SK-N-MC (cell line): ENCODE data around the gene TBC1D3I.
"Not testable (repeated sequence)": the region's sequence is repeated elsewhere in the genome, so short reads cannot be mapped to it uniquely, and the experiment has no call there.

Experiments
- EZH2 ChIP-seq: fragments of 200-600 bp; sonication (generic); IDR thresholded peaks from one replicate; pipeline ENCODE4 v1.6.1; 2017; ENCODE audit warnings: antibody characterized with exemption
- FOXP2 ChIP-seq: optimal IDR thresholded peaks from 2 replicates; pipeline ENCODE3; 2011; ENCODE audit warnings: mild to moderate bottlenecking, moderate library complexity; ENCODE audit not compliant: insufficient read depth; ENCODE audit errors: extremely low read length, control extremely low read depth
- POLR2AphosphoS5 ChIP-seq: IDR thresholded peaks from 2 replicates; pipeline ENCODE4 v1.6.1; 2012; ENCODE audit warnings: mild to moderate bottlenecking, low read depth, low read length, borderline replicate concordance

DNA sequence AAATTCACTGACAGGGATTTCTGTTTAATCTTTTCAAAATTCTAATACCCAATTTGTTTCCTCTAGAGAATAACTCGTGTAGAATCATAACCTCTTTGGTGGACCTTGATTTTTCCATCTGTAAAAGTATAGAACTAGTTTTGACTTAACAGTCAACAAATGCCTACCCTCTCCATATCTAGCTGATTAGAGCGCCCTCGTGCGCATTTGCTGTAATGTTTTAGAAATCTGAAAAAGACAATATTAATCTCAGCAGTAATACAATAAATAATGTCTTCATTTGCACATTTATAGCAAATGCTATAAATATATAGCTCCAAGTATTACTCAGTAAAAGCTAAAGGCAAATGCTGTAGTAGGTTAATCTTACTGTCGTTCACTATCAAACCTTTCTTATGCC, 34.7 kb downstream of the TBC1D3I start:
- TF ChIP-seq EZH2, FOXP2, POLR2AphosphoS5: not testable (repeated sequence)
